ENCODE results near the gene SLC24A2. TPM values are rescaled to one million over a fixed set of nuclear protein-coding genes. Genes with fewer than 3 reads are reported as not detected.

SLC24A2 gene
- total and polyA plus RNA-seq, 10 donors: 0.03 TPM; not detected in 9

DNA sequence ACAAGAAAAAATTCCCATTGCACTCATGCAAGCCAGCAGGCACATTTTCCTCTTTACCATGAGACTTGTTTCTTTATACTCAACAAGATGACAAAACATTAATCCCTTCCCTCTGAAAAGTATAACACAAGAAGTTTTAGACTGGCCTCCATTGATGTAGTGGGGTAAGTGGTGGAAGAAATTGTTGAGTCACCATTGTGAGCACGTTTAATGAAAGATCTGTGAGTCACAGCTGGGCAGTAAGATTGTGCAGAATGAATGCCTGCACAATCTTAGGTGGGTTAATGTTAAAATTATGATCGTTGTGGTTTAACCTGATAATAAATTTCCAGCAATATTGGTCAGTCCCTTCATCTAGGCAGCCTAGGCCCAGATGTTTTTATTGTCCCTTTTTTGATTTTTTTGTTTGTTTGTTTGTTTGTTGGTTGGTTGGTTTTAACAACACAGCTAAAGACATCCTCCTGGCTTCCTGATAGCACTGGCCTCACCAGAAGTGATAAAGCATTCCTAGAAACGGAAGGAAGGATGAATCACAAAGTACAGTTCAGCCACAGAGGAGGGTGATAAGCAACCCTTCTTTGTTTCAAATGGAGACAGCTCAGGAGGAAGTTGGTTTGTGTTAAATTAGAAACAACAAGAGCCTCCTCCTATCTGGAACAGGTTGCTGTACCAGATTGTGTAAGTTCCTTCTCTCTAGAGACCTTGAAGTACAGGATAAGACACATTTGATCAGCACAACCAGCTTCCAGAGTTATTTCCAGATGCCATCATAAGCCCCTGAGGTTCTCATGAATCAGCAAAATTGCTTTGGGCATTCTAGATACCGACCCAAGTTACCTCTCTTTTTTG is 40.3 kb downstream of the SLC24A2 start:
- Histone ChIP-seq H3K36me3 (no peaks in the 10 kb centered on the region), H3K9me3 (no peaks in the 10 kb centered on the region), H3K27me3 (replicated peaks in 1 of 7) (no peaks in the 10 kb centered on the region), H3K27ac (no peak overlapping the region), H3K4me1 (no peaks in the 10 kb centered on the region), H3K4me3 (no peak overlapping the region)
- WGBS, 5 donors: 28 to 49% (median 33%) methylated on average over 4 of the region's 4 CpGs
- intact Hi-C loops (cut with DNase I; ENCODE audit: low total_unique reads): no loop called here
- no peak for DNase-seq
- TF ChIP-seq, protein P1, sequence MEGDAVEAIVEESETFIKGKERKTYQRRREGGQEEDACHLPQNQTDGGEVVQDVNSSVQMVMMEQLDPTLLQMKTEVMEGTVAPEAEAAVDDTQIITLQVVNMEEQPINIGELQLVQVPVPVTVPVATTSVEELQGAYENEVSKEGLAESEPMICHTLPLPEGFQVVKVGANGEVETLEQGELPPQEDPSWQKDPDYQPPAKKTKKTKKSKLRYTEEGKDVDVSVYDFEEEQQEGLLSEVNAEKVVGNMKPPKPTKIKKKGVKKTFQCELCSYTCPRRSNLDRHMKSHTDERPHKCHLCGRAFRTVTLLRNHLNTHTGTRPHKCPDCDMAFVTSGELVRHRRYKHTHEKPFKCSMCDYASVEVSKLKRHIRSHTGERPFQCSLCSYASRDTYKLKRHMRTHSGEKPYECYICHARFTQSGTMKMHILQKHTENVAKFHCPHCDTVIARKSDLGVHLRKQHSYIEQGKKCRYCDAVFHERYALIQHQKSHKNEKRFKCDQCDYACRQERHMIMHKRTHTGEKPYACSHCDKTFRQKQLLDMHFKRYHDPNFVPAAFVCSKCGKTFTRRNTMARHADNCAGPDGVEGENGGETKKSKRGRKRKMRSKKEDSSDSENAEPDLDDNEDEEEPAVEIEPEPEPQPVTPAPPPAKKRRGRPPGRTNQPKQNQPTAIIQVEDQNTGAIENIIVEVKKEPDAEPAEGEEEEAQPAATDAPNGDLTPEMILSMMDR (IDR thresholded peaks at IDR 0.05 in 8 of 11, conservative IDR thresholded peaks at IDR 0.05 in 3 of 11): no peak
- TF ChIP-seq POLR2A (IDR thresholded peaks at IDR 0.05): no peak
- no peak for TF ChIP-seq POLR2AphosphoS5 (IDR thresholded peaks at IDR 0.05)

DNA sequence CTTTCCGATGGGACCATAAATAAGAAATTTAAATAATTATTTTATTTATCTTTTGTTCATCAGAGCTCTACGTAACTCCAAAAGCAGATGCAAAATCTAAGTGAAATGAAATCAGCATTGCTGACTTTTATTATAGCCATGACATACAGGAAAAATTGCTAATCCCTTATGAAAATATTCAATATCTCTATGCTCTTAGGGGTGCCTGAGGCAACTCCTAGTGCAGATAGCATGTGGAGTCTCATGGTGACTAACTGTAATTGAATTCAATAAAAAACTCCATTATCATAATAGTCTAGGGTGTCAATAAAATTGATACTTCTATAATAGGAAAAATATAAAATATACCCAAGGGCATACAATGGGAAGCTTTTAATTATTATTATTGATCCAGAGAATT is 42.6 kb downstream of the SLC24A2 start:
- no peak overlapping the region for H3K27ac ChIP-seq
- H3K4me3 ChIP-seq: no peak overlapping the region
- intact Hi-C loops (cut with DNase I; ENCODE audit: low total_unique reads): no loop called here
- H3K27me3 ChIP-seq (replicated peaks in 1 of 7): no peaks in the 10 kb centered on the region
- H3K9me3 ChIP-seq: no peaks in the 10 kb centered on the region
- H3K36me3 ChIP-seq: no peaks in the 10 kb centered on the region
- 91 to 97% (median 92%) methylated on average over 2 of the region's 2 CpGs for WGBS, 5 donors
- TF ChIP-seq POLR2AphosphoS5 (IDR thresholded peaks at IDR 0.05) (no peak), POLR2A (IDR thresholded peaks at IDR 0.05) (no peak)
- TF ChIP-seq, protein P1 (IDR thresholded peaks at IDR 0.05 in 8 of 11, conservative IDR thresholded peaks at IDR 0.05 in 3 of 11): no peak
- H3K4me1 ChIP-seq: no peaks in the 10 kb centered on the region
- no peak for DNase-seq

DNA sequence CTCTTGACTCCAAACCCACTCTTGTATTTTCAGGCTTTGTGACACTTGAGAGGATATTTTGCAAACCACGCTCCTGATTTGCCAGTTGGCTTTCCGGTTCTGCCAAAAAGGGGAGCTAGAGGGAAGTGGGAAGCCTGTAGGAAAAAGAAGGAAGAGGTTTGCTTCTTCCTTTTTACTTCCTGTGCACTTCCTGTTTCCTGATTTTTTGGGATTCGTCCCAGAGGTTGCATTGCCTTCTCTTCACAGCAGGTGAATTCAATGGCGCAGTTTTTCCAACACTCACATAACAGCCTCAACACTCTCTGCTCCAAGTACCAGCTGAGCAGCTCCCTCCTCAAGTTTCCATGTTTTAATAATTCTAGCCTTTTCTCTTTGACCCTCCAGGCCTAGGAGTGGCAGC is 47.7 kb downstream of the SLC24A2 start:
- Histone ChIP-seq H3K4me3 (no peak overlapping the region), H3K27ac (no peak overlapping the region), H3K27me3 (replicated peaks in 1 of 7) (no peaks in the 10 kb centered on the region), H3K4me1 (no peaks in the 10 kb centered on the region), H3K9me3 (no peaks in the 10 kb centered on the region), H3K36me3 (no peaks in the 10 kb centered on the region)
- no peak for DNase-seq
- 58 to 66% (median 65%) methylated on average over 4 of the region's 4 CpGs for WGBS, 5 donors
- intact Hi-C loops (cut with DNase I; ENCODE audit: low total_unique reads): no loop called here
- TF ChIP-seq, protein P1 (IDR thresholded peaks at IDR 0.05 in 8 of 11, conservative IDR thresholded peaks at IDR 0.05 in 3 of 11): no peak
- TF ChIP-seq POLR2A (IDR thresholded peaks at IDR 0.05): no peak
- TF ChIP-seq POLR2AphosphoS5 (IDR thresholded peaks at IDR 0.05): no peak
